Small intestine (tissue), 7 donors: ENCODE data around the gene EWSR1. TPM values are rescaled to one million over a fixed set of nuclear protein-coding genes. Genes with fewer than 3 reads are reported as not detected.

Experiments used
- DNase-seq, 2 donors: peaks; one replicate each; pipeline versions ENCODE4 v3.0.0 to v3.0.0-alpha.2; 2013
- FAIRE-seq: peaks from 2 replicates; lab custom pipeline; 2012; peaks lifted over from hg19 to GRCh38; lab: Jason Lieb, UNC
- H3K27ac ChIP-seq, 3 donors: one replicate each; pipeline ENCODE4 v1.5.1; 2013; ENCODE audit warnings: low read length in 2 of 3, mild to moderate bottlenecking in 2 of 3, control low read depth in 1 of 3, inconsistent platforms in 1 of 3, low read depth in 1 of 3, moderate library complexity in 1 of 3
- H3K27me3 ChIP-seq, 3 donors: one replicate each; pipeline ENCODE4 v1.6.1; 2013; ENCODE audit warnings: low read length in 3 of 3, inconsistent platforms in 1 of 3; ENCODE audit not compliant: control insufficient read depth in 3 of 3, insufficient read depth in 3 of 3
- H3K36me3 ChIP-seq, 3 donors: one replicate each; pipeline ENCODE4 v1.6.1; 2013; ENCODE audit warnings: low read length in 3 of 3, inconsistent platforms in 1 of 3, low read depth in 1 of 3, mild to moderate bottlenecking in 1 of 3, moderate library complexity in 1 of 3; ENCODE audit not compliant: control insufficient read depth in 3 of 3, insufficient read depth in 2 of 3
- H3K4me1 ChIP-seq, 3 donors: one replicate each; pipeline ENCODE4 v1.6.1; 2013; ENCODE audit warnings: low read length in 2 of 3, inconsistent platforms in 1 of 3, low read depth in 1 of 3, mild to moderate bottlenecking in 1 of 3, moderate library complexity in 1 of 3; ENCODE audit not compliant: control insufficient read depth in 3 of 3, insufficient read depth in 2 of 3
- H3K4me3 ChIP-seq, 3 donors: one replicate each; pipeline ENCODE4 v1.5.1; 2013; ENCODE audit warnings: low read length in 3 of 3, control low read depth in 1 of 3, inconsistent platforms in 1 of 3, low read depth in 1 of 3, mild to moderate bottlenecking in 1 of 3, moderate library complexity in 1 of 3
- H3K9me3 ChIP-seq, 2 donors: one replicate each; pipeline ENCODE4 v1.6.1; 2013; ENCODE audit warnings: low read depth in 1 of 2, low read length in 1 of 2; ENCODE audit not compliant: control insufficient read depth in 2 of 2, insufficient read depth in 1 of 2
- WGBS, 3 donors: extraction: QIAGEN DNeasy Blood & Tissue Kit; methylation state at CpG; one replicate each; pipeline ENCODE4 v1.1.7; 2013; 5-methylcytosine and 5-hydroxymethylcytosine counted together
- polyA plus RNA-seq, 4 donors: library from polyadenylated mRNA; stranded (reverse) in 3 of 4; unstranded in 1 of 4; fragments of 200-250 nt in 3 of 4; fragments of 120-200 nt in 1 of 4; gene quantifications; one replicate each; pipeline versions ENCODE4 v1.2.1 to v1.2.3, GENCODE V29; 2013
- donor health status: healthy with polysubstance abuse.
- donor health status: control.
- donor health status: control.
- donor health status: Bipolar disorder and iron deficiency.
- donor health status: healthy.

Gene EWSR1
- polyA plus RNA-seq, 4 donors, result 145 to 245 (median 186) TPM

- H3K9me3 ChIP-seq, result no peaks in the 10 kb centered on the region
- H3K27me3 ChIP-seq, result no peaks in the 10 kb centered on the region
- H3K4me3 ChIP-seq, result no peak overlapping the region
- DNase-seq (no peak), FAIRE-seq (no peak)
- H3K36me3 ChIP-seq, result peaks cover 0 to 85% (median 0%) of the 10 kb centered on the region in 3 donors
- H3K27ac ChIP-seq, result no peak overlapping the region
- no peaks in the 10 kb centered on the region for H3K4me1 ChIP-seq
- whole genome bisulfite sequencing, 3 donors, result 61 to 72% (median 62%) methylated on average over 4 of the region's 4 CpGs
Observed at GRCh38 chr22:29254286-29254660, 13.8 kb upstream of the EWSR1 start.

GRCh38 chr22:29255064-29255621 is 12.9 kb upstream of the EWSR1 start:
- 96 to 99% (median 97%) methylated on average over 11 of the region's 11 CpGs for WGBS, 3 donors
- no peak for FAIRE-seq

GRCh38 chr22:29256606-29257325 is 11.3 kb upstream of the EWSR1 start:
- Histone ChIP-seq H3K27ac (no peak overlapping the region), H3K4me1 (no peaks in the 10 kb centered on the region), H3K9me3 (no peaks in the 10 kb centered on the region), H3K4me3 (no peak overlapping the region), H3K27me3 (no peaks in the 10 kb centered on the region), H3K36me3 (peaks cover 0 to 93% (median 0%) of the 10 kb centered on the region in 3 donors)
- DNase-seq (no peak), FAIRE-seq (no peak)
- WGBS, 3 donors, result 91 to 93% (median 92%) methylated on average over 8 of the region's 8 CpGs

More at GRCh38 chr22:29255064-29255621, 12.9 kb upstream of the EWSR1 start:
- Histone ChIP-seq H3K4me3 (no peak overlapping the region), H3K27me3 (no peaks in the 10 kb centered on the region), H3K36me3 (peaks cover 0 to 86% (median 0%) of the 10 kb centered on the region in 3 donors), H3K27ac (no peak overlapping the region), H3K9me3 (no peaks in the 10 kb centered on the region), H3K4me1 (no peaks in the 10 kb centered on the region)
- DNase-seq, result no peak

GRCh38 chr22:29257751-29258181 is 10.3 kb upstream of the EWSR1 start:
- H3K27ac ChIP-seq, result no peak overlapping the region
- DNase-seq (no peak), FAIRE-seq (no peak)
- peaks cover 0 to 88% (median 0%) of the 10 kb centered on the region in 3 donors for H3K36me3 ChIP-seq
- H3K4me1 ChIP-seq, result no peaks in the 10 kb centered on the region
- WGBS, 3 donors, result 75 to 85% (median 80%) methylated on average over 8 of the region's 8 CpGs
- no peaks in the 10 kb centered on the region for H3K9me3 ChIP-seq
- no peak overlapping the region for H3K4me3 ChIP-seq
- H3K27me3 ChIP-seq, result no peaks in the 10 kb centered on the region

GRCh38 chr22:29258407-29259252 is 9.4 kb upstream of the EWSR1 start:
- no peak for DNase-seq

GRCh38 chr22:29259253-29259899 is 8.7 kb upstream of the EWSR1 start:
- H3K4me3 ChIP-seq, result no peak overlapping the region
- DNase-seq, result no peak
- no peaks in the 10 kb centered on the region for H3K4me1 ChIP-seq
- H3K36me3 ChIP-seq, result peaks cover 0 to 88% (median 0%) of the 10 kb centered on the region in 3 donors
- no peak overlapping the region for H3K27ac ChIP-seq
- WGBS, 3 donors, result 76 to 85% (median 77%) methylated on average over 9 to 11 of the region's 11 CpGs
- H3K27me3 ChIP-seq, result no peaks in the 10 kb centered on the region
- no peak for FAIRE-seq
- no peaks in the 10 kb centered on the region for H3K9me3 ChIP-seq

More at GRCh38 chr22:29258407-29259252, 9.4 kb upstream of the EWSR1 start:
- no peak for FAIRE-seq
- 91 to 92% (median 92%) methylated on average over 6 to 17 of the region's 17 CpGs for WGBS, 3 donors
- no peaks in the 10 kb centered on the region for H3K27me3 ChIP-seq
- H3K36me3 ChIP-seq, result peaks cover 0 to 88% (median 0%) of the 10 kb centered on the region in 3 donors
- no peaks in the 10 kb centered on the region for H3K9me3 ChIP-seq
- H3K27ac ChIP-seq, result no peak overlapping the region
- H3K4me3 ChIP-seq, result no peak overlapping the region
- H3K4me1 ChIP-seq, result no peaks in the 10 kb centered on the region

GRCh38 chr22:29260031-29260560 is 8.0 kb upstream of the EWSR1 start:
- H3K4me1 ChIP-seq, result no peaks in the 10 kb centered on the region
- H3K4me3 ChIP-seq, result no peak overlapping the region
- 88 to 93% (median 91%) methylated on average over 13 of the region's 13 CpGs for WGBS, 3 donors
- DNase-seq (no peak), FAIRE-seq (no peak)
- H3K27ac ChIP-seq, result no peak overlapping the region
- no peaks in the 10 kb centered on the region for H3K9me3 ChIP-seq
- peaks cover 0 to 85% (median 0%) of the 10 kb centered on the region in 3 donors for H3K36me3 ChIP-seq
- H3K27me3 ChIP-seq, result no peaks in the 10 kb centered on the region
